Activated T-cell treated with anti-CD3 and anti-CD28 coated beads for 24 hours (primary cell): ENCODE measurements around the gene SMAD6.

Experiments used
- DNase-seq: peaks from one replicate; pipeline ENCODE4 v3.0.0-alpha.2; 2020; ENCODE audit warnings: low read depth

Gene SMAD6

GRCh38 chr15:66796343-66796742, 94.3 kb downstream of the SMAD6 start:
- no peak for DNase-seq

GRCh38 chr15:66797921-66798320, 95.9 kb downstream of the SMAD6 start:
- DNase-seq, result no peak

GRCh38 chr15:66798426-66799061, 96.5 kb downstream of the SMAD6 start:
- no peak for DNase-seq

GRCh38 chr15:66799242-66799641, 97.2 kb downstream of the SMAD6 start:
- DNase-seq, result no peak

- no peak for DNase-seq
Observed at GRCh38 chr15:66800584-66801235, 98.7 kb downstream of the SMAD6 start.

GRCh38 chr15:66801266-66801665, 99.2 kb downstream of the SMAD6 start:
- no peak for DNase-seq

GRCh38 chr15:66802025-66803001, 100.3 kb downstream of the SMAD6 start:
- DNase-seq, result no peak

- DNase-seq, result no peak
Observed at GRCh38 chr15:66803182-66803729, 101.2 kb downstream of the SMAD6 start.

GRCh38 chr15:66803749-66804148, 101.7 kb downstream of the SMAD6 start:
- no peak for DNase-seq

GRCh38 chr15:66805202-66805885, 103.3 kb downstream of the SMAD6 start:
- no peak for DNase-seq

- no peak for DNase-seq
Observed at GRCh38 chr15:66808181-66808824, 106.3 kb downstream of the SMAD6 start.

GRCh38 chr15:66809664-66810063, 107.6 kb downstream of the SMAD6 start:
- DNase-seq, result no peak

GRCh38 chr15:66815318-66815717, 113.3 kb downstream of the SMAD6 start:
- DNase-seq, result no peak

GRCh38 chr15:66816201-66816600, 114.2 kb downstream of the SMAD6 start:
- no peak for DNase-seq

GRCh38 chr15:66819084-66819483, 117.0 kb downstream of the SMAD6 start:
- DNase-seq, result no peak

- no peak for DNase-seq
Observed at GRCh38 chr15:66820481-66821176, 118.6 kb downstream of the SMAD6 start.

GRCh38 chr15:66821307-66821706, 119.3 kb downstream of the SMAD6 start:
- no peak for DNase-seq

GRCh38 chr15:66822114-66822513, 120.1 kb downstream of the SMAD6 start:
- no peak for DNase-seq

- no peak for DNase-seq
Observed at GRCh38 chr15:66822576-66822975, 120.5 kb downstream of the SMAD6 start.

GRCh38 chr15:66823601-66824000, 121.6 kb downstream of the SMAD6 start:
- DNase-seq, result no peak

- DNase-seq, result no peak
Observed at GRCh38 chr15:66824424-66824823, 122.4 kb downstream of the SMAD6 start.
